Activated CD4-positive, alpha-beta memory T cell treated with anti-CD3 and anti-CD28 coated beads, Interleukin-2, amount 10 ng/mL, durations not matched to agents 7 days and 5 days (primary cell): Measurements from ENCODE around the gene LYG2. TPM values are rescaled to one million over a fixed set of nuclear protein-coding genes. Genes with fewer than 3 reads are reported as not detected.
"Not testable (repeated sequence)": the region's sequence is repeated elsewhere in the genome, so short reads cannot be mapped to it uniquely, and the experiment has no call there.

Experiments
- CTCF ChIA-PET: fragments of 350-600 bp; sonication (Branson Sonifier 250); formaldehyde crosslinking; loops from one replicate; lab custom pipeline; 2021; ENCODE audit warnings: antibody characterized with exemption, inconsistent platforms; lab: Charles Lee
- POLR2A ChIA-PET: fragments of 350-600 bp; sonication (Branson Sonifier 250); formaldehyde crosslinking; loops from one replicate; lab custom pipeline; 2021; ENCODE audit warnings: antibody characterized with exemption; lab: Charles Lee
- DNase-seq: peaks from one replicate; pipeline ENCODE4 v3.0.0-alpha.2; 2020
- H3K27ac Mint-ChIP-seq: one replicate; pipeline ENCODE4 v1.8.0; 2021; ENCODE audit warnings: mild to moderate bottlenecking, mixed read lengths
- H3K27me3 Mint-ChIP-seq: one replicate; pipeline ENCODE4 v1.8.0; 2021; ENCODE audit warnings: mixed read lengths
- H3K36me3 Mint-ChIP-seq: one replicate; pipeline ENCODE4 v1.8.0; 2021; ENCODE audit warnings: low read depth, mixed read lengths
- H3K4me1 Mint-ChIP-seq: one replicate; pipeline ENCODE4 v1.8.0; 2021; ENCODE audit warnings: mixed read lengths
- H3K4me3 Mint-ChIP-seq: one replicate; pipeline ENCODE4 v1.8.0; 2021; ENCODE audit warnings: mild to moderate bottlenecking, mixed read lengths
- H3K9me3 Mint-ChIP-seq: one replicate; pipeline ENCODE4 v1.8.0; 2021; ENCODE audit warnings: mixed read lengths
- total RNA-seq, 2 experiments: library from RNA; stranded (reverse); gene quantifications; one replicate each; pipeline ENCODE4 v1.2.3, GENCODE V29; 2021

The LYG2 gene
- total RNA-seq, 2 experiments from 2014 or later, result not detected

GRCh38 chr2:99249951-99250350 lies 5.5 kb downstream of the LYG2 start:
- Mint-ChIP-seq H3K36me3 (no peaks in the 10 kb centered on the region), H3K27me3 (no peaks in the 10 kb centered on the region), H3K4me1 (no peaks in the 10 kb centered on the region), H3K9me3 (peaks cover 2% of the 10 kb centered on the region), H3K4me3 (no peak overlapping the region), H3K27ac (no peak overlapping the region)
- ChIA-PET CTCF (no interaction called here), POLR2A (no interaction called here)
- DNase-seq, result no peak

DNA sequence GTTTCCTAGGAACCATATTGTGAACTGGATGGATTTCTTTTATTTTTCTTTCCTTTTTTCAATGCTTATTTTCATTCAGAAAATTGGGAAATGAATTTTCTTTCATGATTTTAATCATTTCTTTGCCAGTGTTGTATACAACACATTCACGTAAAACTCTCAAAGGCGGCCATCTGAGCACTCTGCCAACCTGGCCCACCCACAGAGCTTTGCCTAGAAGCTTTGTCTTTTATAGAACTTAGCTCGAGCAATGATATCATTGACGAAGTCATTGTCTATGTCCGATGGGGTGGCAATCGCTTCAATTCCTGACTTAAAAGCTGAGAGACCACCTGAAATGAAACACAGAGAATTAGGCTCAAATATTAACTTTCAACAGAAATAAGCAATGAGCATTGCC lies 13.3 kb downstream of the LYG2 start:
- CTCF ChIA-PET, result no interaction called here
- no peaks in the 10 kb centered on the region for H3K9me3 Mint-ChIP-seq
- no peak overlapping the region for H3K27ac Mint-ChIP-seq
- H3K4me3 Mint-ChIP-seq, result no peak overlapping the region
- POLR2A ChIA-PET, result no interaction called here
- H3K27me3 Mint-ChIP-seq, result no peaks in the 10 kb centered on the region
- no peak for DNase-seq
- H3K4me1 Mint-ChIP-seq, result no peaks in the 10 kb centered on the region
- no peaks in the 10 kb centered on the region for H3K36me3 Mint-ChIP-seq

DNA sequence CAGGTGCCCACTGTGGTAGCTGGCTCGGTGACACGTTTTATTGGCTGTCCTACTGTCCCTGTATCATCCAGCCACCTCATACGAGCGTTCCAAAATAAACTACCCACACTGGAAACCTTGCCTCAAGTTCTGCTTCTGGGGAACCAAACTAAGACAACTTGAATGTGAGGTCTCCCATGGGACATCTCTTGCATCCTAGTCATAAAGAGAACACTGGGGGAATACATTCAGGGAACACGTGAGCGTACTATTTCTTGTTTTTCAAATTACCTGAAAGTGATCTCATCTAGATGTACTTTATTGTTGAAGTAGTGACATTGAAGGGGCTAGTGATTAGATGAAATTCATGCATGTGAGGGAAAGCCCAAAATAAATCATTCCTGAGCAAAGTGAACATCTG lies 15.0 kb downstream of the LYG2 start:
- no peak for DNase-seq
- ChIA-PET POLR2A (no interaction called here), CTCF (no interaction called here)
- Mint-ChIP-seq H3K27me3 (no peaks in the 10 kb centered on the region), H3K9me3 (no peaks in the 10 kb centered on the region), H3K27ac (no peak overlapping the region), H3K36me3 (no peaks in the 10 kb centered on the region), H3K4me1 (no peaks in the 10 kb centered on the region), H3K4me3 (no peak overlapping the region)

- Mint-ChIP-seq H3K4me3 (no peak overlapping the region), H3K27me3 (no peaks in the 10 kb centered on the region), H3K27ac (no peak overlapping the region), H3K9me3 (peaks cover 4% of the 10 kb centered on the region), H3K4me1 (no peaks in the 10 kb centered on the region), H3K36me3 (no peaks in the 10 kb centered on the region)
- POLR2A ChIA-PET, result no interaction called here
- CTCF ChIA-PET, result no interaction called here
- DNase-seq, result no peak
Observed at GRCh38 chr2:99238599-99238998, 16.9 kb downstream of the LYG2 start.

DNA sequence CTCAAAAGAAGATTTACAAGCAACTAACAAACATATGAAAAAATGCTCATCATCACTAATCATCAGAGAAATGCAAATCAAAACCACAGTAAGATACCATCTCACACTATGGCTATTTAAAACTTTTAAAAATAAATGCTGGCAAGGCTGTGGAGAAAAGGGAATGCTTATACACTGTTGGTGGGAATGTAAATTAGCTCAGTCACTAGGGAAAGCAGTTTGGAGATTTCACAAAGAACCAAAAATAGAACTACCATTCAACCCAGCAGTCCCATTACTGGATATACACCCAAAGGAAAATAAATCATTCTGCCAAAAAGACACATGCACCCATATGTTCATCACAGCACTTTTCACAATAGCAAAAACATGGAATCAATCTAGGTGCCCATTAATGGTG lies 22.3 kb downstream of the LYG2 start:
- H3K27me3 Mint-ChIP-seq, H3K36me3 Mint-ChIP-seq, CTCF ChIA-PET, DNase-seq, POLR2A ChIA-PET, H3K4me1 Mint-ChIP-seq, H3K27ac Mint-ChIP-seq, H3K4me3 Mint-ChIP-seq: not testable (repeated sequence)
- H3K9me3 Mint-ChIP-seq, result peaks cover 12% of the 10 kb centered on the region

DNA sequence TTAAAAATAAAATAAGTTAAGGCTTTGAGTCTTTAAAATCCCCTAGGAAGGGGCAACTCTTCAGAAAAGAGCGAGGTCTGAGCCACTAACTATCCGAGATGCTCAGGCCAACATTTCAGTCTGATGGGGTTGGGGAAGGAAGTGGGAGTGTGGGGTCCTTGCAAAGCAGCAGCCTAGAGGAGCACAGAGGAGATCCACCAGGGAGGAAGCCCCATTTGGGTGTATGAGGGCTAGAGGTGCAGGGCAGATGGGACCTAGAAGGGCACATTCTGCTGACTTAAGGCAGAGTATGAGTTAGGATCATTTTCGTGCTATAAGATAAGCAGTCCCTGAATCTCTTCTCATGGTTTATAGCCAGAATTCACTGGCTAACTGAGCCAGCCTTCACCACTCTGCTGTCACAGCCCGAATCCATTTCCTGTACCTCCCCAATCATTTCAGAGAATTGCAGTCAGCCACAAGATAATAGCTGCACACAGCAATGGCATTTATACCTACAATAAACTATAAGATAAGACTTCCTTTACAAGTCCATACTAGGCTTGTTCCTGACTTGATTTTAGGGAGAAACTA lies 37.5 kb downstream of the LYG2 start:
- H3K27ac Mint-ChIP-seq, result no peak overlapping the region
- POLR2A ChIA-PET, result no interaction called here
- H3K9me3 Mint-ChIP-seq, result no peaks in the 10 kb centered on the region
- H3K4me3 Mint-ChIP-seq, result no peak overlapping the region
- no peaks in the 10 kb centered on the region for H3K27me3 Mint-ChIP-seq
- peaks cover 5% of the 10 kb centered on the region for H3K4me1 Mint-ChIP-seq
- no peaks in the 10 kb centered on the region for H3K36me3 Mint-ChIP-seq
- DNase-seq, result no peak
- CTCF ChIA-PET, result no interaction called here

GRCh38 chr2:99216096-99216495 lies 39.4 kb downstream of the LYG2 start:
- DNase-seq, result no peak
- no peak overlapping the region for H3K27ac Mint-ChIP-seq
- no peak overlapping the region for H3K4me3 Mint-ChIP-seq
- ChIA-PET POLR2A (no interaction called here), CTCF (no interaction called here)
- no peaks in the 10 kb centered on the region for H3K27me3 Mint-ChIP-seq
- peaks cover 5% of the 10 kb centered on the region for H3K4me1 Mint-ChIP-seq
- no peaks in the 10 kb centered on the region for H3K9me3 Mint-ChIP-seq
- H3K36me3 Mint-ChIP-seq, result no peaks in the 10 kb centered on the region

DNA sequence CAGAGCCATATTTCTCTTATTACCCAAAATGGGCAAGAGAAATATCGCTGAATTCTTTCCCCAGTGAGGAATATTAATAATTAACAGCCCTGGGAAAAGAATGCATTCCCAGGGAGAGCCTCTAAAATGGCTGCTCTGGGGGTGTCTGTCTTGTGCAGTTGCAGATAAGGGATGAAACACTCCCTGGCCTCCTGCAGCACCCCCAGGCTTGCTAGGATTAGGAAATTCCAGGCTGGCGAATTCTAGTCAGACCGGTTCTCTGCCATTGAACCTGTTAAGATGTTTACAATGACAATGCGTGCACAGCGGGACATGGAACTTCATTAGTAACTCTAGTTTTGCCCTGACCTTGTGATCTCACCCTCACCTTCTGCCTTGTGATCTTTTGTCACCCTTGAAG lies 50.0 kb downstream of the LYG2 start:
- no peak overlapping the region for H3K4me3 Mint-ChIP-seq
- peaks cover 5% of the 10 kb centered on the region for H3K9me3 Mint-ChIP-seq
- H3K27ac Mint-ChIP-seq, result no peak overlapping the region
- no peaks in the 10 kb centered on the region for H3K27me3 Mint-ChIP-seq
- ChIA-PET POLR2A (no interaction called here), CTCF (no interaction called here)
- H3K4me1 Mint-ChIP-seq, result peaks cover 3% of the 10 kb centered on the region
- peaks cover 15% of the 10 kb centered on the region for H3K36me3 Mint-ChIP-seq
- DNase-seq, result no peak

- H3K9me3 Mint-ChIP-seq, result peaks cover 5% of the 10 kb centered on the region
- H3K27ac Mint-ChIP-seq, result no peak overlapping the region
- CTCF ChIA-PET, result interaction anchor here (1.2 kb wide), 1 partner anchor 23 kb away, joined by 3 read pairs; no protein-coding TSS in a partner anchor
- H3K4me3 Mint-ChIP-seq, result no peak overlapping the region
- no peak for DNase-seq
- H3K36me3 Mint-ChIP-seq, result peaks cover 8% of the 10 kb centered on the region
- no peaks in the 10 kb centered on the region for H3K27me3 Mint-ChIP-seq
- POLR2A ChIA-PET, result no interaction called here
- no peaks in the 10 kb centered on the region for H3K4me1 Mint-ChIP-seq
Observed at GRCh38 chr2:99201959-99202678, 53.3 kb downstream of the LYG2 start.

GRCh38 chr2:99200076-99200800 lies 55.2 kb downstream of the LYG2 start:
- Mint-ChIP-seq H3K9me3 (no peaks in the 10 kb centered on the region), H3K27ac (no peak overlapping the region), H3K36me3 (peaks cover 18% of the 10 kb centered on the region), H3K4me1 (no peaks in the 10 kb centered on the region), H3K27me3 (no peaks in the 10 kb centered on the region), H3K4me3 (no peak overlapping the region)
- POLR2A ChIA-PET, result no interaction called here
- CTCF ChIA-PET, result no interaction called here
- DNase-seq, result no peak

GRCh38 chr2:99198103-99198841 lies 57.2 kb downstream of the LYG2 start:
- ChIA-PET CTCF (no interaction called here), POLR2A (no interaction called here)
- Mint-ChIP-seq H3K4me3 (no peak overlapping the region), H3K4me1 (no peaks in the 10 kb centered on the region), H3K36me3 (peaks cover 22% of the 10 kb centered on the region), H3K27ac (no peak overlapping the region), H3K27me3 (no peaks in the 10 kb centered on the region), H3K9me3 (no peaks in the 10 kb centered on the region)
- no peak for DNase-seq

DNA sequence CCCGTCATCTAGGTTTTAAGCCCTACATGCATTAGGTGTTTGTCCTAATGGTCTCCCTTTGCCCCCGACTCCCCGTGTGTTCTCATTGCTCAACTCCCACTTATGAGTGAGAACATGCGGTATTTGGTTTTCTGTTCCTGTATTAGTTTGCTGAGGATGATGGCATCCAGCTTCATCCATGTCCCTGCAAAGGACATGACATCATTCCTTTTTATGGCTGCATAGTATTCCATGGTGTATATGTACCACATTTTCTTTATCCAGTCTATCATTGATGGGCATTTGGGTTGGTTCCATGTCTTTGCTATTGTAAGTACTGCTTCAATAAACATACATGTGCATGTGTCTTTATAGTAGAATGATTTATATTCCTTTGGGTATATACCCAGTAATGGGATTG lies 63.1 kb downstream of the LYG2 start:
- H3K4me1 Mint-ChIP-seq, H3K27me3 Mint-ChIP-seq, POLR2A ChIA-PET, H3K4me3 Mint-ChIP-seq, CTCF ChIA-PET, H3K9me3 Mint-ChIP-seq, DNase-seq, H3K27ac Mint-ChIP-seq: not testable (repeated sequence)
- H3K36me3 Mint-ChIP-seq, result peaks cover 52% of the 10 kb centered on the region
